HEK293 (cell line): ENCODE measurements around the gene AQP1.

Source experiments
- CTCF ChIA-PET: fragments of 350-600 bp; formaldehyde crosslinking; extraction: SDS; loops from one replicate; lab custom pipeline; 2021; ENCODE audit warnings: antibody characterized with exemption; lab: Yijun Ruan, JAX
- POLR2A ChIA-PET: fragments of 300-600 bp; formaldehyde crosslinking; extraction: SDS; loops from one replicate; lab custom pipeline; 2020; ENCODE audit warnings: antibody characterized with exemption, inconsistent platforms; lab: Yijun Ruan, JAX
- H3K27ac ChIP-seq: fragments of 200-500 bp; sonication (Bioruptor generic); 2 replicates; pipeline ENCODE4 v1.5.1; 2014; ENCODE audit warnings: low read depth, low read length, control low read depth, inconsistent platforms; ENCODE audit errors: extremely low read depth
- H3K36me3 ChIP-seq, 2 experiments: fragments of 200-500 bp in 1 of 2; sonication (Bioruptor generic) in 1 of 2; 1 replicate in 1 of 2; 2 replicates in 1 of 2; pipeline ENCODE4 v1.5.1; 2014 to 2017; ENCODE audit warnings: inconsistent platforms in 2 of 2, low read length in 2 of 2; ENCODE audit not compliant: control insufficient read depth in 2 of 2, insufficient read depth in 1 of 2
- H3K4me1 ChIP-seq: fragments of 200-500 bp; sonication (Bioruptor generic); 2 replicates; pipeline ENCODE4 v1.5.1; 2014; ENCODE audit warnings: mild to moderate bottlenecking, low read length, inconsistent platforms; ENCODE audit not compliant: control insufficient read depth, insufficient read depth
- H3K4me3 ChIP-seq: 2 replicates; pipeline ENCODE4 v1.5.1; 2011; ENCODE audit warnings: low read depth, mild to moderate bottlenecking, control low read depth, low read length, moderate library complexity
- H3K9me3 ChIP-seq: fragments of 200-500 bp; sonication (Bioruptor generic); 2 replicates; pipeline ENCODE4 v1.5.1; 2014; ENCODE audit warnings: low read depth, low read length, inconsistent platforms; ENCODE audit not compliant: control insufficient read depth, insufficient read depth
- KLF1 ChIP-seq: fragments of 450-650 bp; formaldehyde crosslinking; IDR thresholded peaks from 2 replicates; pipeline ENCODE4 v1.5.1; 2016; ENCODE audit warnings: missing biosample characterization, missing genetic modification characterization
- KLF7 ChIP-seq: fragments of 450-650 bp; formaldehyde crosslinking; IDR thresholded peaks from 2 replicates; pipeline ENCODE4 v1.5.1; 2016; ENCODE audit warnings: missing biosample characterization, missing genetic modification characterization, borderline replicate concordance
- SCRT2 ChIP-seq: fragments of 450-650 bp; formaldehyde crosslinking; IDR thresholded peaks from 2 replicates; pipeline ENCODE4 v1.5.1; 2016; ENCODE audit warnings: missing biosample characterization, missing genetic modification characterization
- ZBTB8A ChIP-seq: fragments of 450-650 bp; formaldehyde crosslinking; IDR thresholded peaks from 2 replicates; pipeline ENCODE4 v1.5.1; 2016; ENCODE audit warnings: missing biosample characterization, missing genetic modification characterization
- ZIC2 ChIP-seq: fragments of 450-650 bp; formaldehyde crosslinking; IDR thresholded peaks from 2 replicates; pipeline ENCODE4 v1.5.1; 2016; ENCODE audit warnings: missing biosample characterization, missing genetic modification characterization
- ZNF10 ChIP-seq: fragments of 450-650 bp; formaldehyde crosslinking; IDR thresholded peaks from 2 replicates; pipeline ENCODE4 v1.5.1; 2017; ENCODE audit warnings: missing biosample characterization, missing genetic modification characterization
- ZNF239 ChIP-seq: fragments of 450-650 bp; formaldehyde crosslinking; IDR thresholded peaks from 2 replicates; pipeline ENCODE4 v1.5.1; 2016; ENCODE audit warnings: missing biosample characterization, missing genetic modification characterization
- ZNF311 ChIP-seq: fragments of 450-650 bp; formaldehyde crosslinking; IDR thresholded peaks from 2 replicates; pipeline ENCODE4 v1.5.1; 2017; ENCODE audit warnings: missing biosample characterization, missing genetic modification characterization, borderline replicate concordance
- ZNF366 ChIP-seq: fragments of 450-650 bp; formaldehyde crosslinking; conservative IDR thresholded peaks from 2 replicates; pipeline ENCODE4 v1.5.1; 2016; ENCODE audit warnings: missing biosample characterization, missing genetic modification characterization
- ZNF398 ChIP-seq: fragments of 450-650 bp; formaldehyde crosslinking; IDR thresholded peaks from 2 replicates; pipeline ENCODE4 v1.5.1; 2017; ENCODE audit warnings: missing biosample characterization, missing genetic modification characterization
- ZNF548 ChIP-seq: fragments of 450-650 bp; formaldehyde crosslinking; IDR thresholded peaks from 2 replicates; pipeline ENCODE4 v1.5.1; 2016; ENCODE audit warnings: missing biosample characterization, missing genetic modification characterization
- ZNF555 ChIP-seq: fragments of 450-650 bp; formaldehyde crosslinking; conservative IDR thresholded peaks from 2 replicates; pipeline ENCODE4 v1.5.1; 2017; ENCODE audit warnings: missing biosample characterization, mild to moderate bottlenecking, missing genetic modification characterization, inconsistent platforms
- ZNF660 ChIP-seq: fragments of 450-650 bp; IDR thresholded peaks from 2 replicates; pipeline ENCODE4 v1.5.1; 2018; ENCODE audit warnings: missing biosample characterization, mild to moderate bottlenecking, missing genetic modification characterization
- ZNF791 ChIP-seq: fragments of 450-650 bp; formaldehyde crosslinking; IDR thresholded peaks from 2 replicates; pipeline ENCODE4 v1.5.1; 2016; ENCODE audit warnings: missing biosample characterization, missing genetic modification characterization
- TF ChIP-seq, protein P1 (sequence below): fragments of 450-650 bp; formaldehyde crosslinking; IDR thresholded peaks from 2 replicates; pipeline ENCODE4 v1.5.1; 2016; ENCODE audit warnings: missing biosample characterization, missing genetic modification characterization, borderline replicate concordance
- TF ChIP-seq, protein P2 (sequence below): fragments of 450-650 bp; formaldehyde crosslinking; IDR thresholded peaks from 2 replicates; pipeline ENCODE4 v1.5.1; 2016; ENCODE audit warnings: missing biosample characterization, missing genetic modification characterization, borderline replicate concordance
- TF ChIP-seq, protein P3 (sequence below): fragments of 450-650 bp; formaldehyde crosslinking; IDR thresholded peaks from 2 replicates; pipeline ENCODE4 v1.5.1; 2016; ENCODE audit warnings: missing biosample characterization, missing genetic modification characterization

AQP1 gene

GRCh38 chr7:30918676-30919075, 7.0 kb downstream of the AQP1 start:
- POLR2A ChIA-PET = no interaction called here
- Histone ChIP-seq H3K4me1 (no peaks in the 10 kb centered on the region), H3K9me3 (no peaks in the 10 kb centered on the region), H3K27ac (no peak overlapping the region), H3K4me3 (no peak overlapping the region), H3K36me3 (no peaks in the 10 kb centered on the region)
- CTCF ChIA-PET = interaction anchor here (0.7 to 1.0 kb wide), 3 partner anchors 18 to 122 kb away, joined by 3 to 4 read pairs (median 3); no protein-coding TSS in a partner anchor
- TF ChIP-seq ZNF548 (no peak), ZNF239 (tag by site-specific recombination) (no peak), ZNF10 (no peak), KLF1 (no peak), ZNF555 (tag by site-specific recombination) (no peak)
- TF ChIP-seq, protein P1, sequence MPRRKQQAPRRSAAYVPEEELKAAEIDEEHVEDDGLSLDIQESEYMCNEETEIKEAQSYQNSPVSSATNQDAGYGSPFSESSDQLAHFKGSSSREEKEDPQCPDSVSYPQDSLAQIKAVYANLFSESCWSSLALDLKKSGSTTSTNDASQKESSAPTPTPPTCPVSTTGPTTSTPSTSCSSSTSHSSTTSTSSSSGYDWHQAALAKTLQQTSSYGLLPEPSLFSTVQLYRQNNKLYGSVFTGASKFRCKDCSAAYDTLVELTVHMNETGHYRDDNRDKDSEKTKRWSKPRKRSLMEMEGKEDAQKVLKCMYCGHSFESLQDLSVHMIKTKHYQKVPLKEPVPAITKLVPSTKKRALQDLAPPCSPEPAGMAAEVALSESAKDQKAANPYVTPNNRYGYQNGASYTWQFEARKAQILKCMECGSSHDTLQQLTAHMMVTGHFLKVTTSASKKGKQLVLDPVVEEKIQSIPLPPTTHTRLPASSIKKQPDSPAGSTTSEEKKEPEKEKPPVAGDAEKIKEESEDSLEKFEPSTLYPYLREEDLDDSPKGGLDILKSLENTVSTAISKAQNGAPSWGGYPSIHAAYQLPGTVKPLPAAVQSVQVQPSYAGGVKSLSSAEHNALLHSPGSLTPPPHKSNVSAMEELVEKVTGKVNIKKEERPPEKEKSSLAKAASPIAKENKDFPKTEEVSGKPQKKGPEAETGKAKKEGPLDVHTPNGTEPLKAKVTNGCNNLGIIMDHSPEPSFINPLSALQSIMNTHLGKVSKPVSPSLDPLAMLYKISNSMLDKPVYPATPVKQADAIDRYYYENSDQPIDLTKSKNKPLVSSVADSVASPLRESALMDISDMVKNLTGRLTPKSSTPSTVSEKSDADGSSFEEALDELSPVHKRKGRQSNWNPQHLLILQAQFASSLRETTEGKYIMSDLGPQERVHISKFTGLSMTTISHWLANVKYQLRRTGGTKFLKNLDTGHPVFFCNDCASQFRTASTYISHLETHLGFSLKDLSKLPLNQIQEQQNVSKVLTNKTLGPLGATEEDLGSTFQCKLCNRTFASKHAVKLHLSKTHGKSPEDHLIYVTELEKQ (tag by site-specific recombination) = no peak
- TF ChIP-seq, protein P2, sequence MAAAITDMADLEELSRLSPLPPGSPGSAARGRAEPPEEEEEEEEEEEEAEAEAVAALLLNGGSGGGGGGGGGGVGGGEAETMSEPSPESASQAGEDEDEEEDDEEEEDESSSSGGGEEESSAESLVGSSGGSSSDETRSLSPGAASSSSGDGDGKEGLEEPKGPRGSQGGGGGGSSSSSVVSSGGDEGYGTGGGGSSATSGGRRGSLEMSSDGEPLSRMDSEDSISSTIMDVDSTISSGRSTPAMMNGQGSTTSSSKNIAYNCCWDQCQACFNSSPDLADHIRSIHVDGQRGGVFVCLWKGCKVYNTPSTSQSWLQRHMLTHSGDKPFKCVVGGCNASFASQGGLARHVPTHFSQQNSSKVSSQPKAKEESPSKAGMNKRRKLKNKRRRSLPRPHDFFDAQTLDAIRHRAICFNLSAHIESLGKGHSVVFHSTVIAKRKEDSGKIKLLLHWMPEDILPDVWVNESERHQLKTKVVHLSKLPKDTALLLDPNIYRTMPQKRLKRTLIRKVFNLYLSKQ = no peak

DNA sequence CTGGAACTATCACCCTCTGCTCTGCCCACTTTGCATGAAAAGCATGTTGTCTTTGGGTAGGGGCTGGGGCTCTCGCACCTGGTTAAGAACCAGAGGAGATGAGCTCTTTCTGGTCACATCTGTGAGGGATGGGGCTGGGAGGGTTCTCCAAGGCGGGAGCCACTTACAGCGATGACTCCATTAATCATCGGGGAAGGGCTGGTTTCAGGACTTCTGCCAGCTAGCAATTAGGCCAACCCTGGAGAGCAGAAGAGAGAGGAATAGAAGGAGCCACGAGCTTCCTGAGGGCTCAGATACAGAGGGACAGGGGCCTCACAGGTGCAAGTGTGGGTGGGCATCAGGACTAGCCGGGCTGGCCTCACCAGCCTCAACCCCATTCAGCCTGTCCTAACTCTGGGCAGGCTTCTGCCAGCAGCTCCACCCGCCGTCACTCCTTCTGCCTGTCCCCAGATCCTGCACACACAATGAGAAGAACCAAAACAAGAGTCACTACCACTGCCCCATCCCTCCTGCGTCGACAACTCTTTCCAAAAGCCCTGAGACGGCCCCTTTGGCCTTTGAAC, 8.4 kb downstream of the AQP1 start:
- H3K4me1 ChIP-seq = no peaks in the 10 kb centered on the region
- POLR2A ChIA-PET = no interaction called here
- TF ChIP-seq ZNF398 (tag by site-specific recombination) = peak; percentile 18; the same call in 1 of the 2 replicates
- TF ChIP-seq ZBTB8A (tag by site-specific recombination) = no peak
- no peak for TF ChIP-seq ZNF311 (tag by site-specific recombination)
- CTCF ChIA-PET = interaction anchor here (0.9 to 2.5 kb wide), 2 partner anchors 11 to 19 kb away, joined by 3 to 8 read pairs; no protein-coding TSS in a partner anchor
- no peaks in the 10 kb centered on the region for H3K36me3 ChIP-seq
- no peak overlapping the region for H3K4me3 ChIP-seq
- H3K27ac ChIP-seq = no peak overlapping the region
- no peaks in the 10 kb centered on the region for H3K9me3 ChIP-seq

- ChIA-PET POLR2A (no interaction called here), CTCF (interaction anchor here (0.5 to 2.5 kb wide), 3 partner anchors 10 to 356 kb away, joined by 3 to 8 read pairs (median 3); no protein-coding TSS in a partner anchor)
- H3K36me3 ChIP-seq = no peaks in the 10 kb centered on the region
- TF ChIP-seq ZIC2 (tag by site-specific recombination) = peak; percentile 73
- no peak for TF ChIP-seq ZNF791 (tag by site-specific recombination)
- TF ChIP-seq ZNF555 (tag by site-specific recombination) = no peak
- TF ChIP-seq ZNF660 (tag by site-specific recombination) = no peak
- no peak for TF ChIP-seq SCRT2 (tag by site-specific recombination)
- TF ChIP-seq ZNF10 = no peak
- TF ChIP-seq ZNF366 = peak; percentile 66
- TF ChIP-seq KLF7 (tag by site-specific recombination) = no peak
- TF ChIP-seq, protein P3, sequence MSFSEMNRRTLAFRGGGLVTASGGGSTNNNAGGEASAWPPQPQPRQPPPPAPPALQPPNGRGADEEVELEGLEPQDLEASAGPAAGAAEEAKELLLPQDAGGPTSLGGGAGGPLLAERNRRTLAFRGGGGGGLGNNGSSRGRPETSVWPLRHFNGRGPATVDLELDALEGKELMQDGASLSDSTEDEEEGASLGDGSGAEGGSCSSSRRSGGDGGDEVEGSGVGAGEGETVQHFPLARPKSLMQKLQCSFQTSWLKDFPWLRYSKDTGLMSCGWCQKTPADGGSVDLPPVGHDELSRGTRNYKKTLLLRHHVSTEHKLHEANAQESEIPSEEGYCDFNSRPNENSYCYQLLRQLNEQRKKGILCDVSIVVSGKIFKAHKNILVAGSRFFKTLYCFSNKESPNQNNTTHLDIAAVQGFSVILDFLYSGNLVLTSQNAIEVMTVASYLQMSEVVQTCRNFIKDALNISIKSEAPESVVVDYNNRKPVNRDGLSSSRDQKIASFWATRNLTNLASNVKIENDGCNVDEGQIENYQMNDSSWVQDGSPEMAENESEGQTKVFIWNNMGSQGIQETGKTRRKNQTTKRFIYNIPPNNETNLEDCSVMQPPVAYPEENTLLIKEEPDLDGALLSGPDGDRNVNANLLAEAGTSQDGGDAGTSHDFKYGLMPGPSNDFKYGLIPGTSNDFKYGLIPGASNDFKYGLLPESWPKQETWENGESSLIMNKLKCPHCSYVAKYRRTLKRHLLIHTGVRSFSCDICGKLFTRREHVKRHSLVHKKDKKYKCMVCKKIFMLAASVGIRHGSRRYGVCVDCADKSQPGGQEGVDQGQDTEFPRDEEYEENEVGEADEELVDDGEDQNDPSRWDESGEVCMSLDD (tag by site-specific recombination) = no peak
Measured at GRCh38 chr7:30920584-30921539, 9.2 kb downstream of the AQP1 start.

More at GRCh38 chr7:30920584-30921539, 9.2 kb downstream of the AQP1 start:
- no peak overlapping the region for H3K4me3 ChIP-seq
- H3K27ac ChIP-seq = no peak overlapping the region
- no peaks in the 10 kb centered on the region for H3K9me3 ChIP-seq
- no peaks in the 10 kb centered on the region for H3K4me1 ChIP-seq
